ENCODE results near the gene CCDC83.

DNA sequence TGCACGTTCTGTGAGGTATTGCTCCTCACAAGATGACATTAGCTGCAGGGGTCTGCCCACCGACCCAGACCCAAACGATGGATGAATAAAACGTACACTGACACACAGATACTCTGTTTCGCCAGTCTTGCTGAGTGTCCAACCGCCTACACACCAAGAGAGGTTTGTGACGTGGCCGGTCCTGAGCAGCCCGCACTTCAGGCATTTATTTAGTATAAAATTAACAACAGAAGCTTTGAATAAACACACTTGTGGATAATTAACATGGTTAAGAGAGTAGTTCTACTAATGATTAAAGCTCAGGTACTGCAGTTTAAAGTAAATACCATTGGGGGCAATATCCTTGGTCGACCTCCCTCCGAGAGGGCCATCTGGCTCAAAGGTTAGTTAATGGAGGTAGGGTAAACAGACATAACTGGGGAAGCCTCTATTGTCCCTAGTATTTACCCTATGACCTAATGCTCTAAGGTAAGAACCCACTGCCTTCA lies 75.7 kb downstream of the CCDC83 start:
- TF ChIP-seq POLR2A (IDR thresholded peaks at IDR 0.05) = no peak
- TF ChIP-seq, protein P1, sequence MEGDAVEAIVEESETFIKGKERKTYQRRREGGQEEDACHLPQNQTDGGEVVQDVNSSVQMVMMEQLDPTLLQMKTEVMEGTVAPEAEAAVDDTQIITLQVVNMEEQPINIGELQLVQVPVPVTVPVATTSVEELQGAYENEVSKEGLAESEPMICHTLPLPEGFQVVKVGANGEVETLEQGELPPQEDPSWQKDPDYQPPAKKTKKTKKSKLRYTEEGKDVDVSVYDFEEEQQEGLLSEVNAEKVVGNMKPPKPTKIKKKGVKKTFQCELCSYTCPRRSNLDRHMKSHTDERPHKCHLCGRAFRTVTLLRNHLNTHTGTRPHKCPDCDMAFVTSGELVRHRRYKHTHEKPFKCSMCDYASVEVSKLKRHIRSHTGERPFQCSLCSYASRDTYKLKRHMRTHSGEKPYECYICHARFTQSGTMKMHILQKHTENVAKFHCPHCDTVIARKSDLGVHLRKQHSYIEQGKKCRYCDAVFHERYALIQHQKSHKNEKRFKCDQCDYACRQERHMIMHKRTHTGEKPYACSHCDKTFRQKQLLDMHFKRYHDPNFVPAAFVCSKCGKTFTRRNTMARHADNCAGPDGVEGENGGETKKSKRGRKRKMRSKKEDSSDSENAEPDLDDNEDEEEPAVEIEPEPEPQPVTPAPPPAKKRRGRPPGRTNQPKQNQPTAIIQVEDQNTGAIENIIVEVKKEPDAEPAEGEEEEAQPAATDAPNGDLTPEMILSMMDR (IDR thresholded peaks at IDR 0.05) = no peak
